Hepatocyte (in vitro differentiated cells): Measurements from ENCODE around the gene TNFSF12. TPM values are rescaled to one million over a fixed set of nuclear protein-coding genes. Genes with fewer than 3 reads are reported as not detected.

Experiments
- DNase-seq: peaks from one replicate; pipeline ENCODE4 v3.0.0-alpha.2; 2016; ENCODE audit warnings: low spot score
- H2AFZ ChIP-seq: fragments of 200-600 bp; sonication (generic); 2 replicates; pipeline ENCODE4 v1.6.0; 2016; ENCODE audit warnings: antibody characterized with exemption, mild to moderate bottlenecking
- H3K27ac ChIP-seq: fragments of 200-600 bp; sonication (generic); 2 replicates; pipeline ENCODE4 v1.5.1; 2016; ENCODE audit warnings: mild to moderate bottlenecking
- H3K27me3 ChIP-seq: fragments of 200-600 bp; sonication (generic); 2 replicates; pipeline ENCODE4 v1.6.1; 2016
- H3K36me3 ChIP-seq: fragments of 200-600 bp; sonication (generic); replicated peaks from 2 replicates; pipeline ENCODE4 v1.5.1; 2016; ENCODE audit warnings: low read depth; ENCODE audit not compliant: insufficient read depth
- H3K4me1 ChIP-seq: fragments of 200-600 bp; sonication (generic); 2 replicates; pipeline ENCODE4 v1.5.1; 2016; ENCODE audit warnings: mild to moderate bottlenecking, moderate library complexity; ENCODE audit not compliant: insufficient read depth
- H3K4me2 ChIP-seq: fragments of 200-600 bp; sonication (generic); 2 replicates; pipeline ENCODE4 v1.6.0; 2016
- H3K4me3 ChIP-seq: fragments of 200-600 bp; sonication (generic); 2 replicates; pipeline ENCODE4 v1.5.1; 2016; ENCODE audit warnings: mild to moderate bottlenecking
- H3K79me2 ChIP-seq: fragments of 200-600 bp; sonication (generic); 2 replicates; pipeline ENCODE4 v1.6.0; 2017; ENCODE audit warnings: mild to moderate bottlenecking
- H3K9me2 ChIP-seq: fragments of 200-600 bp; sonication (generic); replicated peaks from 2 replicates; pipeline ENCODE4 v1.6.0; 2017; ENCODE audit warnings: mild to moderate bottlenecking; ENCODE audit not compliant: insufficient read depth
- H3K9me3 ChIP-seq: fragments of 200-600 bp; sonication (generic); 2 replicates; pipeline ENCODE4 v1.5.1; 2016; ENCODE audit warnings: low read depth, mild to moderate bottlenecking
- H4K20me1 ChIP-seq: fragments of 200-600 bp; sonication (generic); 2 replicates; pipeline ENCODE4 v1.6.0; 2016; ENCODE audit warnings: mild to moderate bottlenecking; ENCODE audit not compliant: insufficient read depth, poor library complexity, severe bottlenecking
- EZH2 ChIP-seq: fragments of 200-600 bp; sonication (generic); IDR thresholded peaks from 2 replicates; pipeline ENCODE4 v1.6.1; 2016; ENCODE audit warnings: antibody characterized with exemption, mild to moderate bottlenecking, borderline replicate concordance
- EZH2phosphoT487 ChIP-seq: fragments of 200-600 bp; sonication (generic); IDR thresholded peaks from one replicate; pipeline ENCODE4 v1.6.1; 2018; ENCODE audit warnings: antibody characterized with exemption, mild to moderate bottlenecking, low read depth, moderate library complexity; ENCODE audit not compliant: unreplicated experiment, severe bottlenecking
- WGBS: methylation state at CpG from one replicate; pipeline ENCODE4 v1.1.6; 2016; ENCODE audit warnings: low lambda C conversion rate; ENCODE audit errors: missing lambda C conversion rate; 5-methylcytosine and 5-hydroxymethylcytosine counted together
- polyA plus RNA-seq: library from polyadenylated mRNA; unstranded; fragments of >200 nt; fragmentation: Nextera tagmentation; extraction: Ambion mirVana; gene quantifications from 2 replicates; pipeline ENCODE4 v1.2.1, GENCODE V29; 2016
- total RNA-seq: library from RNA; depleted of rRNA; stranded (reverse); fragments of >200 nt; gene quantifications from 2 replicates; pipeline ENCODE4 v1.2.3, GENCODE V29; 2014
- TF ChIP-seq, protein P1 (sequence below): fragments of 200-600 bp; sonication (generic); IDR thresholded peaks from 2 replicates; pipeline ENCODE4 v1.5.1; 2016; ENCODE audit warnings: antibody characterized with exemption, mild to moderate bottlenecking; ENCODE audit not compliant: poor library complexity

Gene TNFSF12
- total and polyA plus RNA-seq, 2 experiments from 2014 or later = 4.5 to 8.0 TPM

DNA sequence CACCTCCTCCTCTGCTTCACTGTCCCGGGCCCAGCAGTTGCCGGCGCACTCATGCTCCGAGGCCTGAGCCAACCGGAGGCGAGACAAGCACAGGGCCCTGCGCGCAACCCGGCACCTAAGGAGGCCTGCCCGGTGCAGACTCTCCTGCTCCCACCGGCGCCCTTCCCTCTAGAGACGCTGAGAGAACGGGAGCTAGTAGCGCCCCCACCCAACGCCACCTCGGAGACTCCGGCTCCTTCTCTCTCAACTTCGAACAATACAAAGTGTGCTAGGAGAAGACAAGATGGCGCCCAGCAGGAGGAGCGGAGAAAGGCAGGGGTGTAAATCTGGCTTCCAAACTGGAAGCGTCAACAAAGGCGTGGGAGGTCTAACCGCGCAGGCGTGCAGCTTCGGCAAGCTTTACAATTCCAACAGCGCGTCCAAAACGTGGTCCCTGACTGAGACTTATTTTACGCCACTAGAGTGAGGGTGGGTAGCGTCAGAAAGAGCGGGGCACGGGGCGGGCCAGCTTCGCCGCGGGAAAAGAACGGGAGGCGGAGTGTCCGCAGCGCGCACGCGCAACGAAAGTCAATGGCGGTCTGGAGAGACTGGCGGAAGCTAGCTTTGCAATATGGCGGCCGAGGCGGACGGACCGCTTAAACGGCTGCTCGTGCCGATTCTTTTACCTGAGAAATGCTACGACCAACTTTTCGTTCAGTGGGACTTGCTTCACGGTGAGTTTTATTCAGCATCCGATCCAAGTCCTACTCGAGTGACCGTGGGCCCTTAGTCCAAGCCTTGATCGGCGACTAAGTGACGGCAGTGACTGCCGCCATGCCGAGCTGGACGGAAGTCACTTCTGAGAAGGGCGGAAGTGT, 34.6 kb downstream of the TNFSF12 start, which contains the start of gene MPDU1:
TSS of gene MPDU1 (plus strand) at position 600 of the 857 bp plus-strand sequence. CDS start at position 611, 11 bp downstream.
- DNase-seq = peak; percentile 98
- TF ChIP-seq, protein P1, sequence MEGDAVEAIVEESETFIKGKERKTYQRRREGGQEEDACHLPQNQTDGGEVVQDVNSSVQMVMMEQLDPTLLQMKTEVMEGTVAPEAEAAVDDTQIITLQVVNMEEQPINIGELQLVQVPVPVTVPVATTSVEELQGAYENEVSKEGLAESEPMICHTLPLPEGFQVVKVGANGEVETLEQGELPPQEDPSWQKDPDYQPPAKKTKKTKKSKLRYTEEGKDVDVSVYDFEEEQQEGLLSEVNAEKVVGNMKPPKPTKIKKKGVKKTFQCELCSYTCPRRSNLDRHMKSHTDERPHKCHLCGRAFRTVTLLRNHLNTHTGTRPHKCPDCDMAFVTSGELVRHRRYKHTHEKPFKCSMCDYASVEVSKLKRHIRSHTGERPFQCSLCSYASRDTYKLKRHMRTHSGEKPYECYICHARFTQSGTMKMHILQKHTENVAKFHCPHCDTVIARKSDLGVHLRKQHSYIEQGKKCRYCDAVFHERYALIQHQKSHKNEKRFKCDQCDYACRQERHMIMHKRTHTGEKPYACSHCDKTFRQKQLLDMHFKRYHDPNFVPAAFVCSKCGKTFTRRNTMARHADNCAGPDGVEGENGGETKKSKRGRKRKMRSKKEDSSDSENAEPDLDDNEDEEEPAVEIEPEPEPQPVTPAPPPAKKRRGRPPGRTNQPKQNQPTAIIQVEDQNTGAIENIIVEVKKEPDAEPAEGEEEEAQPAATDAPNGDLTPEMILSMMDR = no peak
- no peak for TF ChIP-seq EZH2phosphoT487
- TF ChIP-seq EZH2 = no peak
- Histone ChIP-seq H2AFZ (peak within 1 kb of the TSS; percentile 61), H3K4me3 (peak within 1 kb of the TSS; percentile 39), H3K27ac (peak within 1 kb of the TSS; percentile 96), H3K36me3 (no peaks in the 10 kb centered on the region), H3K27me3 (no peaks in the 10 kb centered on the region), H3K9me2 (no peaks in the 10 kb centered on the region), H3K79me2 (peaks cover 50% of the 10 kb centered on the region), H4K20me1 (no peaks in the 10 kb centered on the region), H3K9me3 (no peaks in the 10 kb centered on the region), H3K4me2 (peak within 1 kb of the TSS; percentile 90), H3K4me1 (peaks cover 25% of the 10 kb centered on the region)
- WGBS = 20% methylated on average over 66 of the region's 69 CpGs

DNA sequence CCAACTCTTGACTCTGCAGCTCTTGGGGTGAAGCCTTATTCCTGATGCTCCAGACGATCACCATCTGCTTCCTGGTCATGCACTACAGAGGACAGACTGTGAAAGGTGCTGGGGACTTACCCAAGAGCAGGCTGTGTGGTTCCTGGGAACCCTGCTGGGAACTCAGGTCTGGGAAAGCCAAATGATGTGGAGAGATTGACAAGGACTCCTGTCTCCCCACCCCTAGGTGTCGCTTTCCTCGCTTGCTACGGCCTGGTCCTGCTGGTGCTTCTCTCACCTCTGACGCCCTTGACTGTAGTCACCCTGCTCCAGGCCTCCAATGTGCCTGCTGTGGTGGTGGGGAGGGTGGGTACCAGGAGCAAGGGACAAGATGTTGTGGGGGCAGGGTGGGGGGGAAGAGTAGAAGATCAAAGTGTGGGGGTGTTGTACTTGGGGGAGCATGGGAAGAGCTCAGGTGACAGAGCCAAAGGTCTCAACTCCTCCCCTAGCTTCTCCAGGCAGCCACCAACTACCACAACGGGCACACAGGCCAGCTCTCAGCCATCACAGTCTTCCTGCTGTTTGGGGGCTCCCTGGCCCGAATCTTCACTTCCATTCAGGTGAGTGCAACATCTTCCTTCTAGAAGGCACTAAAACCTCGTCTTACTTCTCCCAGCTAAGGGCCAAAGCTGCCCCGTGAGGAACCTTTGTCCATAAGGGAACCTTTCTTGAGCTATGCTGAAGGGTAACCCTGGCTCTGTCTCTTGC, 38.0 kb downstream of the TNFSF12 start:
- Histone ChIP-seq H3K27ac (no peak overlapping the region), H3K27me3 (no peaks in the 10 kb centered on the region), H3K4me3 (no peak overlapping the region), H2AFZ (no peak overlapping the region), H3K9me2 (no peaks in the 10 kb centered on the region), H3K4me1 (peaks cover 10% of the 10 kb centered on the region), H3K9me3 (no peaks in the 10 kb centered on the region), H3K79me2 (peaks cover 36% of the 10 kb centered on the region), H4K20me1 (no peaks in the 10 kb centered on the region), H3K4me2 (no peak overlapping the region), H3K36me3 (no peaks in the 10 kb centered on the region)
- no peak for TF ChIP-seq EZH2
- TF ChIP-seq, protein P1 = peak; percentile 19
- TF ChIP-seq EZH2phosphoT487 = no peak
- WGBS = 91% methylated on average over 9 of the region's 9 CpGs
- DNase-seq = peak; percentile 50

DNA sequence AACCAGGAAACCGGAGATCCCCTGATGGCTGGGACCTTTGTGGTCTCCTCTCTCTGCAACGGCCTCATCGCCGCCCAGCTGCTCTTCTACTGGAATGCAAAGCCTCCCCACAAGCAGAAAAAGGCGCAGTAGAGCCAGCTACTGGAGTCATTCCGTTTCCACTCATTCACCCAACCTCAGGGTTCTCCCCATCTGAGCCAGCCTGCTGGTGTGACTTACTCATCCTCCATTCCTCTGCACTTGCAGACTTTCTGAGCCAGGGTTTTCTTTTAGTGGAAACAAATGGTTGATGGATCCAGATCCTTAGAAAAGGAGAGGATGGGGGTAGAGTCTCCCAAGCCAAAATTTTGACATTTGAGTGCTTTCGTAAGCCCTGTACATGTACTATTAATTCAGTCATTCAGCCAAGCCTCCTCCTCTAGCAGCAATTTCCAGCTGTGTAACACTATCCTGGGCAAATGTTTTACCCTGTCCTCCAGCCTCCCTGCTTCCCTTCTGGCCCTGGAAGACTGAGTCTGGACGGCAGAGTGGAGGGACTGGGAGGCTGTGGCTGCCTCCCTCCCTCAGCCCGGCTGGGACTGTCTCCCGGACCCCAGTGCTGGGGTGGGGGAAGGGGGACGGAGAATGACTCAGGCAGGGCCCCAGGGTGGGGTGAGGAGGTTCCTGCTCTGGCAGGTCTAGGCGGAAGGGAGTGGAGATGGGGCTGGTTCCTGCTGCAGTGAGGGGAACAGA, 38.7 kb downstream of the TNFSF12 start:
- Histone ChIP-seq H4K20me1 (no peaks in the 10 kb centered on the region), H3K9me2 (no peaks in the 10 kb centered on the region), H3K9me3 (no peaks in the 10 kb centered on the region), H2AFZ (no peak overlapping the region), H3K4me1 (peaks cover 7% of the 10 kb centered on the region), H3K79me2 (peaks cover 29% of the 10 kb centered on the region), H3K4me3 (no peak overlapping the region), H3K4me2 (no peak overlapping the region), H3K27ac (no peak overlapping the region), H3K36me3 (no peaks in the 10 kb centered on the region), H3K27me3 (no peaks in the 10 kb centered on the region)
- WGBS = 85% methylated on average over 12 of the region's 12 CpGs
- TF ChIP-seq, protein P1 = no peak
- TF ChIP-seq EZH2phosphoT487 = no peak
- no peak for DNase-seq
